Esophagus squamous epithelium (tissue), 4 donors: ENCODE data around the gene ARHGAP27.

Experiments used
- POLR2A ChIP-seq, 4 donors: fragments of 450-650 bp; IDR thresholded peaks; one replicate each; pipeline ENCODE4 v1.6.1; 2017; ENCODE audit warnings: antibody characterized with exemption in 4 of 4, mild to moderate bottlenecking in 4 of 4, moderate library complexity in 3 of 4
- TF ChIP-seq, protein P1 (sequence below), 6 experiments: fragments of 450-650 bp in 4 of 6; fragments of 200-600 bp in 2 of 6; sonication (generic) in 2 of 6; IDR thresholded peaks; one replicate each; pipeline ENCODE4 v1.5.1; 2016 to 2019; ENCODE audit warnings: antibody characterized with exemption in 6 of 6, mild to moderate bottlenecking in 4 of 6, moderate library complexity in 4 of 6

DNA sequence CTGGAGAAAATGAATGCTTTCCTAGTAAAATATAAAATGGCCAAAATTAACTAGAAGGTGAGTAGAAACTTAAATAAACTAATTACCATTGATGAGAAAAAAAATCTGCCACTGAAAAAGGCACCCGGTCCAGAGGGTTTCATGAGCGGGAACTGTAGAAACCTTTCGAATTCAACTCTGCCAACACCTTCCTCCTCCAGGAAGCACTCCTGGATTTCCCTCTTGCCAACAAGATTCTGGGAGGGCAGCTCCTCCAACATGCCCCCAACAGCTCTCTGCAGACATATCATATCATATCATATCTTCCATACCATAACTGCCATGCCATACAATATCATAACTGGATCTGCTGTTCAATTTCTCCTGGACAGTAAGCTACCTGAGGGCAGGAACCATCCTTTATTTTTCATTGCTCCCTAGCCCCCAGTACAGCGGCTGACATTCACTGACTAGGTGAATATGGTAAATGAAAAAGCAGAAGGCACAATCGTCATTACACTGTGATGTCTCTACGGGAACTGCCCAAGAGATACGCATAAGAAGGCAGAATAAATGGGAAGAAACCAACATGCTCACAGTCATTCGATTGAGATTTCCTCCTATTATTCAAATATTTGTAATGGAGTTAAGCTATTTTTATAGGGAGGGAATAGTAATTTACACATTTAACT, 9.2 kb downstream of the ARHGAP27 start:
- TF ChIP-seq, protein P1, sequence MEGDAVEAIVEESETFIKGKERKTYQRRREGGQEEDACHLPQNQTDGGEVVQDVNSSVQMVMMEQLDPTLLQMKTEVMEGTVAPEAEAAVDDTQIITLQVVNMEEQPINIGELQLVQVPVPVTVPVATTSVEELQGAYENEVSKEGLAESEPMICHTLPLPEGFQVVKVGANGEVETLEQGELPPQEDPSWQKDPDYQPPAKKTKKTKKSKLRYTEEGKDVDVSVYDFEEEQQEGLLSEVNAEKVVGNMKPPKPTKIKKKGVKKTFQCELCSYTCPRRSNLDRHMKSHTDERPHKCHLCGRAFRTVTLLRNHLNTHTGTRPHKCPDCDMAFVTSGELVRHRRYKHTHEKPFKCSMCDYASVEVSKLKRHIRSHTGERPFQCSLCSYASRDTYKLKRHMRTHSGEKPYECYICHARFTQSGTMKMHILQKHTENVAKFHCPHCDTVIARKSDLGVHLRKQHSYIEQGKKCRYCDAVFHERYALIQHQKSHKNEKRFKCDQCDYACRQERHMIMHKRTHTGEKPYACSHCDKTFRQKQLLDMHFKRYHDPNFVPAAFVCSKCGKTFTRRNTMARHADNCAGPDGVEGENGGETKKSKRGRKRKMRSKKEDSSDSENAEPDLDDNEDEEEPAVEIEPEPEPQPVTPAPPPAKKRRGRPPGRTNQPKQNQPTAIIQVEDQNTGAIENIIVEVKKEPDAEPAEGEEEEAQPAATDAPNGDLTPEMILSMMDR (IDR thresholded peaks at IDR 0.05): no peak
- TF ChIP-seq POLR2A (IDR thresholded peaks at IDR 0.05): no peak
